Colonic mucosa (tissue), 4 donors: Measurements from ENCODE around the gene EFCAB8. TPM values are rescaled to one million over a fixed set of nuclear protein-coding genes. Genes with fewer than 3 reads are reported as not detected.

Experiments
- DNase-seq: peaks from one replicate; pipeline ENCODE4 v3.0.0-alpha.2; 2020
- H3K27ac ChIP-seq: fragments of 200-600 bp; one replicate; pipeline ENCODE4 v1.8.0; 2021
- H3K27me3 ChIP-seq: fragments of 200-600 bp; one replicate; pipeline ENCODE4 v1.8.0; 2021
- H3K36me3 ChIP-seq: fragments of 200-600 bp; one replicate; pipeline ENCODE4 v1.8.0; 2021
- H3K4me1 ChIP-seq: fragments of 200-600 bp; one replicate; pipeline ENCODE4 v1.8.0; 2021; ENCODE audit warnings: mild to moderate bottlenecking
- H3K4me3 ChIP-seq: fragments of 200-600 bp; one replicate; pipeline ENCODE4 v1.8.0; 2021
- H3K9ac ChIP-seq, 2 donors: one replicate each; pipeline ENCODE4 v1.7.0; 2013; ENCODE audit warnings: control low read depth in 2 of 2, low read depth in 2 of 2, low read length in 2 of 2
- H3K9me3 ChIP-seq: fragments of 200-600 bp; one replicate; pipeline ENCODE4 v1.8.0; 2021
- CTCF ChIP-seq: fragments of 200-600 bp; IDR thresholded peaks from one replicate; pipeline ENCODE4 v1.8.0; 2022; ENCODE audit warnings: antibody characterized with exemption, mild to moderate bottlenecking
- intact Hi-C: fragments of 100-400 bp; cut with DNase I; formaldehyde crosslinking; loops from one replicate; pipeline ENCODE4 v1.14.1; 2022
- total RNA-seq, 2 donors: library from RNA; stranded (reverse); fragmentation: NEBNext Ultra II Directional in 1 of 2; extraction: Animal tissue kit (Norgen Biotek cat#: 25700) in 1 of 2; gene quantifications; one replicate each; pipeline ENCODE4 v1.2.1, GENCODE V29; 2021
- donor health status: healthy.
- donor health status: DM: no; HTN: no; CAD: no.
- donor health status: DM: no; HTN: no; CAD: no.

The EFCAB8 gene
- total RNA-seq, 2 donors from 2014 or later, result 0.11 to 0.72 TPM

GRCh38 chr20:32870985-32871384, 12.3 kb downstream of the EFCAB8 start:
- no peak overlapping the region for H3K4me3 ChIP-seq
- H3K9me3 ChIP-seq, result no peaks in the 10 kb centered on the region
- H3K36me3 ChIP-seq, result no peaks in the 10 kb centered on the region
- H3K9ac ChIP-seq, result no peak overlapping the region
- no peak overlapping the region for H3K27ac ChIP-seq
- H3K4me1 ChIP-seq, result no peaks in the 10 kb centered on the region
- no peaks in the 10 kb centered on the region for H3K27me3 ChIP-seq
- no peak for TF ChIP-seq CTCF
- DNase-seq, result no peak
- intact Hi-C loops, result no loop called here

GRCh38 chr20:32871627-32872160, 13.0 kb downstream of the EFCAB8 start:
- no peaks in the 10 kb centered on the region for H3K4me1 ChIP-seq
- intact Hi-C loops, result no loop called here
- no peak for DNase-seq
- no peaks in the 10 kb centered on the region for H3K9me3 ChIP-seq
- H3K27me3 ChIP-seq, result no peaks in the 10 kb centered on the region
- no peaks in the 10 kb centered on the region for H3K36me3 ChIP-seq
- no peak overlapping the region for H3K4me3 ChIP-seq
- TF ChIP-seq CTCF, result no peak
- H3K9ac ChIP-seq, result no peak overlapping the region
- H3K27ac ChIP-seq, result no peak overlapping the region

DNA sequence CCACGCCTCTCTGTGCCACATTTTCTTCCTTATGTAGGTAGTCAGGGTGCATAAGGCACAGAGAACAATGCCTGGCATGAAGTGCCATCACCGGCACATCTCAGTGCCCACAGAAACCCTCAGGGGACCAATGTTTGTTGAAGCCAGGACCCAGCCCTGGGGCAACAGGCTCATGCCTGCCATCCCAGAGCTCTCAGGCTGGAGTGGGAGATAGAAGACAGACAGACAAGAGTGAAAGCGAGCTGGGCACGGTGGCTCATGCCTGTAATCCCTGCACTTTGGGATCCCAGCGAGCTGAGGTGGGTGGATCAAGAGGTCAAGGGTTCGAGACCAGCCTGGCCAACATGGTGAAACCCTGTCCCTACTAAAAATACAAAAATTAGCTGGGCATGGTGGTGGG, 13.5 kb downstream of the EFCAB8 start:
- Histone ChIP-seq H3K4me3 (no peak overlapping the region), H3K27ac (no peak overlapping the region), H3K4me1 (no peaks in the 10 kb centered on the region), H3K36me3 (no peaks in the 10 kb centered on the region), H3K9me3 (no peaks in the 10 kb centered on the region), H3K9ac (no peak overlapping the region), H3K27me3 (no peaks in the 10 kb centered on the region)
- no peak for TF ChIP-seq CTCF
- no peak for DNase-seq
- intact Hi-C loops, result no loop called here

DNA sequence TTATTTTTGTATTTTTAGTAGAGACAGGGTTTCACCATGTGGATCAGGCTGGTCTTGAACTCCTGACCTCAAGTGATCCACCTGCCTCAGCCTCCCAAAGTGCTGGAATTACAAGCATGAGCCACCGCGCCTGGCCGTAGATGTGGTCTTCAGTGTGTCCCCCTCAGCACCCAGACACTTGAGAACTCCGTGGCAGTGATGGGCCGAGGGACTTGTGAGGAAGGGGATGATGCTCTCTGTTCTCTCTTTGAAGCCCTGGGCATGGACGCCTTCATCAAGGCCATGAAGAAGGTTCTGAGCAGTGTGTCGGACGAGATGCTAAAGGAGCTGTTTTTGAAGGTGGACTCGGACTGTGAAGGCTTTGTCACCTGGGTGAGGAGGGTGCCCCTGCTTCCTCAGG, 16.9 kb downstream of the EFCAB8 start:
- H3K9me3 ChIP-seq, result no peaks in the 10 kb centered on the region
- no peak for TF ChIP-seq CTCF

DNA sequence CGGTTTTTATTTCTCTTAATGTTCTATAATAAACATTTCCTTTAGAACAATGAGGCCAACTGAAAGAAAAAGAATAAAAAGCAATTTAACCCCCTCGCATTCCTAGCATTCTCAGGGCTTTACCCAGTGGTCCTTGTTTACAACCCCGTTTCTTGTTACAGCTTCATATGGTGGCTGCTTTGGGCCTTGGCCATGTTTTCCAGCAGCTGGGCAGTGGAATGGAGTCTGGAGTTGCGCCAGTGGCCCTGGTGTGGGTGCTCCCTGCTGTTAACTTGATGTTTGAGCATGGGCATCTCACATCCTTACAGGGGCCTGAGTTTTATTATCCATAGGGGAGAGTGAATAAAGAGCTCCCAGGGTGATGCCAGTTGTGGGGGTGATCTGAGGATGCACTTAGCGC, 18.8 kb downstream of the EFCAB8 start:
- Histone ChIP-seq H3K36me3 (no peaks in the 10 kb centered on the region), H3K4me1 (no peaks in the 10 kb centered on the region), H3K27me3 (no peaks in the 10 kb centered on the region), H3K4me3 (no peak overlapping the region), H3K27ac (no peak overlapping the region), H3K9ac (no peak overlapping the region), H3K9me3 (no peaks in the 10 kb centered on the region)
- DNase-seq, result no peak
- intact Hi-C loops, result no loop called here
- TF ChIP-seq CTCF, result no peak

More for the DNA sequence above, 16.9 kb downstream of the EFCAB8 start:
- H3K4me1 ChIP-seq, result no peaks in the 10 kb centered on the region
- H3K27me3 ChIP-seq, result no peaks in the 10 kb centered on the region
- no peaks in the 10 kb centered on the region for H3K36me3 ChIP-seq
- no peak overlapping the region for H3K9ac ChIP-seq
- no peak overlapping the region for H3K27ac ChIP-seq
- no peak for DNase-seq
- no peak overlapping the region for H3K4me3 ChIP-seq
- intact Hi-C loops, result no loop called here
